PFSK-1 (cell line): ENCODE measurements around the gene GPR61.

Experiments used
- FOXP2 ChIP-seq: optimal IDR thresholded peaks from 2 replicates; pipeline ENCODE3; 2011; ENCODE audit warnings: borderline replicate concordance, control low read depth, inconsistent platforms; ENCODE audit not compliant: insufficient read depth; ENCODE audit errors: extremely low read length, extremely low read depth
- POLR2AphosphoS5 ChIP-seq: IDR thresholded peaks from 2 replicates; pipeline ENCODE4 v1.6.1; 2012; ENCODE audit warnings: low read depth, mild to moderate bottlenecking, control low read depth, low read length, moderate library complexity
- SIN3A ChIP-seq: IDR thresholded peaks from 2 replicates; pipeline ENCODE4 v1.6.1; 2012; ENCODE audit warnings: mild to moderate bottlenecking, low read length, moderate library complexity, borderline replicate concordance; ENCODE audit not compliant: insufficient read depth
- TAF1 ChIP-seq: IDR thresholded peaks from 2 replicates; pipeline ENCODE4 v1.6.1; 2012; ENCODE audit warnings: low read length, control low read depth, borderline replicate concordance; ENCODE audit not compliant: insufficient read depth
- TF ChIP-seq, protein P1 (sequence below), 2 experiments: IDR thresholded peaks; 2 replicates each; pipeline versions ENCODE4 v1.6.1 to v1.8.0; 2011 to 2012; ENCODE audit warnings: low read depth in 2 of 2, low read length in 2 of 2, control low read depth in 1 of 2, inconsistent platforms in 1 of 2, mild to moderate bottlenecking in 1 of 2, moderate library complexity in 1 of 2; ENCODE audit not compliant: insufficient read depth in 1 of 2

Gene GPR61

DNA sequence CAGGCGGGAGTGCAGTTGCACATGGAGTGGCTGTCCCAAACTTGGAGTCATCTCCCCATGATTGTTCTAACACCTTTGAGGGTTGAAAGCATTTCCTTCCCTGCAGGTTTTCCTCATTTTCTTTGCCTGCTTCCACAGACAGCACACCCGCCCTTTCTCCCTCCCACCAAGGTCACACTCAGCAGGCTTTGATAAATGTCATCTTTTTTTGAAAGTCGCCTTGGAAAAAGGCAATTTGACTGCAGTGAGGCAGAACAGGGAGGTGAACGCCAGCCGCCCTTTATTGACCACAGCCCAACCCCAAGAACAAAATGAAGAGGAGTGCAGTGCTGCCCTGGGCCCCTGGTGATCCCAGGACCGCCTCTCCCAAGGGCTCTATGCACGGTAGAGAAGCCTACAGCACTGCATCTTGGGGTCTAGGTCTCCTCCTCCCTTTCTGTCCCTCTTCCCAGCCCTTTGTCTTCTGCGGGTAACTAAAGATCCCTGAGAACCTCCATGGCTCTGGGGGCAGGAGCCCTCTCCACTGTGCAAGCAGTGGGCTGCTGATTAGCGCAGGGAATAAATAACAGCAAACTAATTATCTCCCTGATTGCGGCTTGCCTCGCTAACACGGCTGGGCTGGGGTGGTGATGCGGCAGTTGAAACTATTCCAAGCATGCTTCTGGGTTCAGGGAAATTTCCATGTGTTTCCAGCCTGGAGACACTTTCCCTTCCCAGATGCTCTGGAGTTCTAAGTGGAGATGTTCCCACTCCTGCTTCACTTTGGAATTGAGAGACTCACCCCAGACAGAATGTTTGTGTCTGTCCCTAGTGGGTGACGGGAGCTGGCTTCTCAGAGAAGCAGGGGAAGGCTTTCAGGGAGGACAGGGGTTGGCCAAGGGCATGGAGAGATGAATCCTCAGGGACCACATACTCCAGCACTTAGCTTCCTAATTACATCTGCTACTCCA is 18.4 kb upstream of the GPR61 start:
- no peak for TF ChIP-seq SIN3A
- no peak for TF ChIP-seq POLR2AphosphoS5
- TF ChIP-seq, protein P1, sequence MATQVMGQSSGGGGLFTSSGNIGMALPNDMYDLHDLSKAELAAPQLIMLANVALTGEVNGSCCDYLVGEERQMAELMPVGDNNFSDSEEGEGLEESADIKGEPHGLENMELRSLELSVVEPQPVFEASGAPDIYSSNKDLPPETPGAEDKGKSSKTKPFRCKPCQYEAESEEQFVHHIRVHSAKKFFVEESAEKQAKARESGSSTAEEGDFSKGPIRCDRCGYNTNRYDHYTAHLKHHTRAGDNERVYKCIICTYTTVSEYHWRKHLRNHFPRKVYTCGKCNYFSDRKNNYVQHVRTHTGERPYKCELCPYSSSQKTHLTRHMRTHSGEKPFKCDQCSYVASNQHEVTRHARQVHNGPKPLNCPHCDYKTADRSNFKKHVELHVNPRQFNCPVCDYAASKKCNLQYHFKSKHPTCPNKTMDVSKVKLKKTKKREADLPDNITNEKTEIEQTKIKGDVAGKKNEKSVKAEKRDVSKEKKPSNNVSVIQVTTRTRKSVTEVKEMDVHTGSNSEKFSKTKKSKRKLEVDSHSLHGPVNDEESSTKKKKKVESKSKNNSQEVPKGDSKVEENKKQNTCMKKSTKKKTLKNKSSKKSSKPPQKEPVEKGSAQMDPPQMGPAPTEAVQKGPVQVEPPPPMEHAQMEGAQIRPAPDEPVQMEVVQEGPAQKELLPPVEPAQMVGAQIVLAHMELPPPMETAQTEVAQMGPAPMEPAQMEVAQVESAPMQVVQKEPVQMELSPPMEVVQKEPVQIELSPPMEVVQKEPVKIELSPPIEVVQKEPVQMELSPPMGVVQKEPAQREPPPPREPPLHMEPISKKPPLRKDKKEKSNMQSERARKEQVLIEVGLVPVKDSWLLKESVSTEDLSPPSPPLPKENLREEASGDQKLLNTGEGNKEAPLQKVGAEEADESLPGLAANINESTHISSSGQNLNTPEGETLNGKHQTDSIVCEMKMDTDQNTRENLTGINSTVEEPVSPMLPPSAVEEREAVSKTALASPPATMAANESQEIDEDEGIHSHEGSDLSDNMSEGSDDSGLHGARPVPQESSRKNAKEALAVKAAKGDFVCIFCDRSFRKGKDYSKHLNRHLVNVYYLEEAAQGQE (IDR thresholded peaks at IDR 0.05; ENCODE audit: insufficient read depth in 1 of 2, low read depth in 2 of 2, low read length in 2 of 2) = no peak
- no peak for TF ChIP-seq FOXP2

DNA sequence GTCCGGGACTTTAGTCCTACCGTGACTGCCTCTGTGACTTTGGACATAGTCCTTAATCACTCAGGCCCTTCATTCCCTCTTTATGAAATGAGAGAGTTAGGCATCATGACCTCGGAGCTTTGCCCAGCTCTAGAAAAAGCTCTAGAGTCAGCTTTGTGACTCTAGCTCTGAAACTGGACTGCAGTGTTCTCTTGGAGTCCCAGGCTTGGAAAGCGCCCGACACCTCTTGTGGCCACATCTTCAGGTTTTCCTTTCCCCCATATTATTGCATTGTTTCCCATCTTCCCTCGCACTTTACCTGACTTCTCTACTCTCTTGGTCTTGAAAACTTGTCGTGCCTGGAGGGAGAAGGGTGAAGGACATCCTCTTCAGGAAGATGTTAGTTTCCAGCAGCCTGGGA is 17.6 kb upstream of the GPR61 start:
- no peak for TF ChIP-seq SIN3A
- TF ChIP-seq POLR2AphosphoS5 = no peak

DNA sequence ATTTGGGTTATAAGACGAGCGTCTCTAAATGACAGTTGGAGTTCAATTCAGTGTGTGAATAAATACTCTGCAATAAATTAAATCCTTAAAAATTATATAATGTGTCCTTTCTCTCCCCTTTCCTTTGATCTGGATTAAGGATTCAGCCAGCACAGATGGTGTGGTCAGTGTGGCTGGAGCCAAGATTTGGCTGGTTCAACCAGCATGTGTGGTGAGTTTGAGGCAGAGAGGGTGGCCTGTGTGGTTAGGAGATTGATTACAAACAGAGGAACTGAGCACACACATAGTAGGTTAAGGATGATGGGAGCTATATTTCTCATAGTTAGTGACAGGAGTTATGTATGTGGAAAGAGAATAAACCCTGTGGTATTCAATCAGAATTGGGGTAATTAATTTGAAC is 16.0 kb upstream of the GPR61 start:
- TF ChIP-seq FOXP2 (no peak), POLR2AphosphoS5 (no peak), TAF1 (no peak), SIN3A (no peak)
- TF ChIP-seq, protein P1 (IDR thresholded peaks at IDR 0.05; ENCODE audit: insufficient read depth in 1 of 2, low read depth in 2 of 2, low read length in 2 of 2) = no peak

DNA sequence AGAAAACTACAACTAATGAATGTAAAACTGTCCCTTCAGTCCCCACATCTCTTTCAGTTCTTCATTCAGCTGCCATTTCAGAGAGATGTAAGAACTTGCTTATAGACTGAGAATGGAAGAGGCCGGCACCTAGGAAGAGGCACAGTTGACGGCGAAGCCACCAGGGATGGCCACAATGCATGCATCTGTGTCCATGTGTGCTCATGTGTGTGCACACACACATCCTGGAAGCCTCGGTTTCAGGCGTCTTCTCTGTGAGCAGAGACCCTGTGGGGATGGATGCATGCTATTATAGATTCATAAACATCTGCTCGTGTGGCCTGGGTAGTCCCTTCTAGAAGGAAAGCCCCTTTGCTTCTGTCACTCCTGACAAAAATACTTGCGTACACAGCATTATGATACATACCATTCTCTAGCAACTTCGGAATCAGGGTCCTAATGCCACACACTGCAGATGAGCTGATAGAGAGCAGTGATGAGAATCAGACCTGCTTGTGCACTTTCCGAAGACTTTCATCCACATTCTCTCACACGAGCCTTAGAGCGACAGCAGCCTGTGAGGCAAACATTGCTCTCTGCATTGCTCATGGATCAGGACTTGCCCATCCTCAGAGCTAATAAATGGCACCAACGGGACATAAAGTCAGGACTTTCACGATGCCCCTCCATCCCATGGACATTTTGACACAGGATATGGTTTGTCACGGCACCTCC is 12.4 kb upstream of the GPR61 start:
- TF ChIP-seq POLR2AphosphoS5 (no peak), SIN3A (no peak), FOXP2 (no peak), TAF1 (no peak)
- TF ChIP-seq, protein P1 (IDR thresholded peaks at IDR 0.05; ENCODE audit: insufficient read depth in 1 of 2, low read depth in 2 of 2, low read length in 2 of 2) = no peak

DNA sequence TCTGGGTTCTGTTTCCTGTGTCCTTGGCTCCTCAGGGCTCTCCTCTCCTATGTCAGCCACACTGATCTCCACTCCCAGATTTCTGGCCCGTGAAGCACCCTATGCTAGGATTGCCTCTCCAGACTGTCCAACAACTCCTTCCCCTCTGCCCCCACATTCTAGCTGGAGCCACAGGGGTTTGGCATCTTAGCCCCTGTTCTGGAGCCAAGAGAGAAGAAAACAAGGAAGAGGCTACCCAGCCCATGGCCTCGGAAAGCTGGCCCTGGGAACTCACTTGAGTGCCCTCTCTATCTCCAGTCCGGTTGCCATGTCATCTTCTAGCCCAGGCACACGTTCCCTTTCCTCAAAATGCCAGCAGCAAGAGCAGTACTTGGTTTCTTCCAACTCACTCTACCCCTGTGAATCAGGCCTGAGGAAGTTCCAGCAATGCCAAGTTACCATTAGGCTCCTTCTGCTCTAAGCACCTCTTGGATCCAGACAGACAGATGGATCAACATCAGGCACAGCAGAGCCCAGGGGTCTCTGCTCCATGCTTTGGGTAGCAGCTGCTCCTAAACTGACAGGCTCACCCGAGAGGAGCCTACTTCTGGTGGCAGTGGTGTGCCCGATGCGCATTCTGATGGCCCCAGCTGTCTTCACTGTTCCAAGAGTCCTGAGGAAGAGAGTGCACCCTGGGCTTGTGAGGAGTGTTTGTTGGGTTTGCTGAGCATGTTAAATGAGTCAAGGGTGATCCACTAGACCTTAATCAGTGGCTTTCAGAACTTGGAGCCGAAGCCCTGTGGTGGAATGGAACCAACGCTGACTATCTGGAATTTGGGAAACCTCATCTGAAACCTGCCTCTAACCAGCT is 11.6 kb upstream of the GPR61 start:
- TF ChIP-seq SIN3A (no peak), POLR2AphosphoS5 (no peak), FOXP2 (no peak)

DNA sequence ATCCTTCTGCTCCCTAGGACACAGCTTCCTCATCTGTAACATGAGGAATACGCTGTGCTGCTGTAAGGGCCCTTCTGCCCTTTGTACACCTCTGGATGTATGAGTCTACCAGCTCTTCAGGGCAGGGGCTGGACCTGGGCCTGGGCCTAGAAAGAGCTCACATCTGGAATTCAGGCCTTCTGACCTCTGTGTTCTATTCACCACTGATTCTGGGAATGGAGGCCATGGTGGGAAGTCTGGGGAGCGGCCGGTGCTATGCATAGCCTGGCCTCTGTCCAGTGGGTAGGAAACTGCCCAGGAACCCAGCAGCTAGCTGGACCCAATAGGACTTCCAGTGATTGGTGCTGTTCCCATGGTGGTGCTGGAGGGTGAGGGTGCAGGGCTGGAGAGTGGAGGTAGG is 11.0 kb upstream of the GPR61 start:
- TF ChIP-seq POLR2AphosphoS5 (no peak), SIN3A (no peak), FOXP2 (no peak), TAF1 (no peak)
- TF ChIP-seq, protein P1 (IDR thresholded peaks at IDR 0.05; ENCODE audit: insufficient read depth in 1 of 2, low read depth in 2 of 2, low read length in 2 of 2) = no peak
